ENCODE measurements around the gene SLC6A15. TPM values are rescaled to one million over a fixed set of nuclear protein-coding genes. Genes with fewer than 3 reads are reported as not detected.

SLC6A15 gene
- total and polyA plus RNA-seq, 5 experiments from 2014 or later = not detected

DNA sequence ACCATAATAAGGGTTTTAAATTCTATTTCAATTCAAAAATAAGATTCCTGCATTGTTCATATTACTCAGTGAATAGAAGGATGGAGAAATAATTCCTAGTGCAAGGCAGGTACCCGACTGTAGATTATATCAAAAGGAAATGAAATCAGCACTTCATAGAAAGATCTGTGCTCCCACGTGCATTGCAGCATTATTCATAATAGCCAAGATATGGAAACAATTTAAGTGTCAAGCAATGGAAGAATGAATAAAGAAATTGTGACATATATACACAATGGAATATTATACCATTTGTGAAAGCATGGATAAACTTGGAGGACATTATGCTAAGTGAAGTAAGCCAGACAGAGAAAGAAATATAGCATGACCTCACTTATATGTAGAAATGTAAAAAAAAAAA lies 53.8 kb downstream of the SLC6A15 start:
- H3K4me1 Mint-ChIP-seq = no peaks in the 10 kb centered on the region
- peaks cover 4 to 36% (median 10%) of the 10 kb centered on the region in 5 donors for H3K27me3 Mint-ChIP-seq
- H3K4me3 Mint-ChIP-seq = no peak overlapping the region

GRCh38 chr12:84857525-84858208 lies 54.9 kb downstream of the SLC6A15 start:
- no peak for DNase-seq
- ATAC-seq = no peak
- Mint-ChIP-seq H3K4me1 (no peaks in the 10 kb centered on the region), H3K4me3 (no peak overlapping the region), H3K36me3 (no peaks in the 10 kb centered on the region), H3K27ac (no peak overlapping the region), H3K9me3 (peaks cover 0 to 1% (median 0%) of the 10 kb centered on the region in 9 donors), H3K27me3 (peaks cover 4 to 36% (median 10%) of the 10 kb centered on the region in 5 donors)
- POLR2A ChIA-PET = no interaction called here

More for the DNA sequence above, 53.8 kb downstream of the SLC6A15 start:
- no peaks in the 10 kb centered on the region for H3K36me3 Mint-ChIP-seq
- peaks cover 0 to 1% (median 0%) of the 10 kb centered on the region in 9 donors for H3K9me3 Mint-ChIP-seq
- DNase-seq (no peak), ATAC-seq (no peak)
- no peak overlapping the region for H3K27ac Mint-ChIP-seq
- POLR2A ChIA-PET = no interaction called here

GRCh38 chr12:84856156-84856900 lies 56.3 kb downstream of the SLC6A15 start:
- Mint-ChIP-seq H3K36me3 (no peaks in the 10 kb centered on the region), H3K27me3 (peaks cover 4 to 36% (median 10%) of the 10 kb centered on the region in 5 donors), H3K27ac (no peak overlapping the region), H3K4me3 (no peak overlapping the region), H3K4me1 (no peaks in the 10 kb centered on the region), H3K9me3 (peaks cover 0 to 1% (median 0%) of the 10 kb centered on the region in 9 donors)
- ATAC-seq (no peak), DNase-seq (no peak)
- POLR2A ChIA-PET = no interaction called here

DNA sequence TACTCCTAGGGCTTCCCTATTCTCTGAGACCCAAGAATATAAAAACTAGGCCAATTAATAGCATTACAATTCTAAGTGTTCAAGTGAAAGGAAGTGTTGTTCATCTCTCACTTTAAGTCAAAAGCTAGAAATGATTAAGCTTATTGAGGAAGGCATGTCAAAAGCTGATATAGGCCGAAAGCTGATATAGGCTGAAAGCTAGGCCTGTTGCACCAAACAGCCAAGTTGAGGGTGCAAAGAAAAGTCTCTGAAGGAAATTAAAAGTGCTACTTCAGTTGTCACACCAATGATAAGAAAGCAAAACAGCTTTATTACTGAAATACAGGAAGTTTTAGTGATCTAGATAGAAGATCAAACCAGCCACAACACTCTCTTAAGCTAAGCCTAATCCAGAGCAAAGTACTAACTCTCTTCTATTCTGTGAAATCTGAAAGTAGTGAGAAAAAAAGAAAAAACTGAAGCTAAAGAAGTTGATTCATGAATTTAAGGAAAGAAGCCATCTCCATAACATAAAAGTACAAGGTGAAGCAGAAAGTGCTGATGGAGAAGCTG lies 68.9 kb downstream of the SLC6A15 start:
- Mint-ChIP-seq H3K4me3 (no peak overlapping the region), H3K9me3 (no peaks in the 10 kb centered on the region), H3K36me3 (no peaks in the 10 kb centered on the region), H3K27ac (peak overlapping the region in 1 of 10 donors; percentile 18), H3K27me3 (peaks cover 2 to 6% (median 4%) of the 10 kb centered on the region in 5 donors), H3K4me1 (peaks cover 0 to 2% (median under 1%) of the 10 kb centered on the region in 4 donors)
- ATAC-seq (no peak), DNase-seq (no peak)
- POLR2A ChIA-PET = no interaction called here

GRCh38 chr12:84842406-84843013 lies 70.1 kb downstream of the SLC6A15 start:
- POLR2A ChIA-PET = no interaction called here
- H3K4me3 Mint-ChIP-seq = no peak overlapping the region
- DNase-seq (peak in 2 of 10 donors; percentile 10 to 20), ATAC-seq (no peak)
- H3K27ac Mint-ChIP-seq = no peak overlapping the region
- H3K9me3 Mint-ChIP-seq = no peaks in the 10 kb centered on the region
- H3K4me1 Mint-ChIP-seq = peaks cover 0 to 2% (median under 1%) of the 10 kb centered on the region in 4 donors
- peaks cover under 1 to 9% (median 2%) of the 10 kb centered on the region in 5 donors for H3K27me3 Mint-ChIP-seq
- H3K36me3 Mint-ChIP-seq = no peaks in the 10 kb centered on the region

DNA sequence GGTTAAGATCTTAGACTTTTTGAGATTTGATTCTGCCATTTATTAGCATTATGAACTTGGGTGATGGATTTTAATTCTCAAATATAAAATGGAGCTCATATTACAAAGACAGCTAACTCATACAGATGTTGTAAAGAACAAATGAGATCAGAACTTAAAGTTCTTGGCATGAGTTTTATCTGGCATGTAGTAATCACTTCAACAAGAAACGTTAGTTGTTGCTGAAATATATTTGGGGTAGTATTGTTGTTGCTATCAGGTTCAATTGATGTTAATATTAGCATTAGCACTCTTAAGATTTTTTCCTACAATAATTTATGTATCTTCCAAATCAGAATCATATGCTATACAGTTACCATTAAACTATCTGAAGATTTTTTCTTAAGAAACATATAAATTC lies 71.0 kb downstream of the SLC6A15 start:
- DNase-seq (no peak), ATAC-seq (no peak)
- no peaks in the 10 kb centered on the region for H3K36me3 Mint-ChIP-seq
- H3K27ac Mint-ChIP-seq = no peak overlapping the region
- H3K9me3 Mint-ChIP-seq = no peaks in the 10 kb centered on the region
- H3K27me3 Mint-ChIP-seq = peaks cover 0 to 12% (median 2%) of the 10 kb centered on the region in 5 donors
- POLR2A ChIA-PET = no interaction called here
- no peak overlapping the region for H3K4me3 Mint-ChIP-seq
- peaks cover 0 to 2% (median under 1%) of the 10 kb centered on the region in 4 donors for H3K4me1 Mint-ChIP-seq

GRCh38 chr12:84840356-84840755 lies 72.2 kb downstream of the SLC6A15 start:
- POLR2A ChIA-PET = no interaction called here
- H3K4me1 Mint-ChIP-seq = peaks cover 0 to 2% (median under 1%) of the 10 kb centered on the region in 4 donors

GRCh38 chr12:84826925-84827324 lies 85.7 kb downstream of the SLC6A15 start:
- ATAC-seq = no peak
- Mint-ChIP-seq H3K4me3 (no peak overlapping the region), H3K4me1 (no peaks in the 10 kb centered on the region), H3K27ac (no peak overlapping the region), H3K36me3 (no peaks in the 10 kb centered on the region), H3K27me3 (peaks cover 0 to 20% (median 6%) of the 10 kb centered on the region in 5 donors), H3K9me3 (no peaks in the 10 kb centered on the region)
- POLR2A ChIA-PET = no interaction called here
- no peak for DNase-seq

More at GRCh38 chr12:84840356-84840755, 72.2 kb downstream of the SLC6A15 start:
- Mint-ChIP-seq H3K36me3 (no peaks in the 10 kb centered on the region), H3K4me3 (no peak overlapping the region), H3K27ac (no peak overlapping the region), H3K9me3 (no peaks in the 10 kb centered on the region), H3K27me3 (peaks cover 0 to 12% (median 1%) of the 10 kb centered on the region in 5 donors)
- ATAC-seq = no peak
- DNase-seq = no peak

GRCh38 chr12:84825149-84825548 lies 87.5 kb downstream of the SLC6A15 start:
- POLR2A ChIA-PET = no interaction called here
- DNase-seq = no peak
- no peaks in the 10 kb centered on the region for H3K36me3 Mint-ChIP-seq

GRCh38 chr12:84822525-84822924 lies 90.1 kb downstream of the SLC6A15 start:
- H3K4me1 Mint-ChIP-seq = no peaks in the 10 kb centered on the region
- no peak overlapping the region for H3K27ac Mint-ChIP-seq
- H3K4me3 Mint-ChIP-seq = no peak overlapping the region
- H3K27me3 Mint-ChIP-seq = peaks cover 0 to 8% (median 1%) of the 10 kb centered on the region in 5 donors
- POLR2A ChIA-PET = no interaction called here
- H3K9me3 Mint-ChIP-seq = no peaks in the 10 kb centered on the region
- no peaks in the 10 kb centered on the region for H3K36me3 Mint-ChIP-seq
- DNase-seq = no peak
- ATAC-seq = no peak

More at GRCh38 chr12:84825149-84825548, 87.5 kb downstream of the SLC6A15 start:
- no peaks in the 10 kb centered on the region for H3K4me1 Mint-ChIP-seq
- ATAC-seq = no peak
- no peak overlapping the region for H3K4me3 Mint-ChIP-seq
- H3K27ac Mint-ChIP-seq = no peak overlapping the region
- H3K27me3 Mint-ChIP-seq = peaks cover 0 to 20% (median 6%) of the 10 kb centered on the region in 5 donors
- H3K9me3 Mint-ChIP-seq = no peaks in the 10 kb centered on the region

DNA sequence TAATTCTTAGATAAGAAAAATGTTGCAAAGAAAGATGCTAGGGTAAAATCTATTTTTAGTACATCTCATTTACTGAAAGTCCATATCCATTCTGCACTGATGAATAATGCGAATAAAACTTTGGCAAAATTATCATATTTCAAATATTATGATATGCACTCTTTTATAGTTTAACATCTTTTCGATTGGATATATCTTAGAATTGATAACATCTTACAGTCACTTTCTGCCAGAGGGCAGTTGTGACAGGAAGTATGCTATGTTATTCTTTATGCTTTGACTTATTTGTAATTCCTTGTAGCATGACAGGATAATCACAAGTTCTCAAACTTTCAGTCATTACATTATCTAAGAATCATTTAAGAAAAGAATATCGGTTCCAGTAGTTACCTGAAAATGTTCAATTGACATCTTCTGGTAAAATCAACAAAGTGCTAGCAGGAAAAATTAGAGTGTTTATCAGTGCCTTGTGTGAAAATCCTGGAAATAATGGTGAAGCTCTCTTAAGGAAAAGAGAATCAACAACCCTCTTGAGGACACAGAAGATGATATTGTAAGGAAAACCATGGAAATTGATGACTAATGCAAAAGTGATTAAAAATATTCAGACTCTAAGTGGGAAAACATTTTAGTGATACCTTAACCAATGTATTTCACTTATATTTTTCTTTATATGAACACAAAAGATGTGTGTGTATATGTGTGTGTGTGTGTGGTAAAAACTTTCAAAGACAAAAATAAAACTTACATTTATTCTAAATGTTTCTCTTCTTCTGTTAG lies 95.5 kb downstream of the SLC6A15 start:
- ATAC-seq (no peak), DNase-seq (no peak)
- POLR2A ChIA-PET = no interaction called here
- Mint-ChIP-seq H3K36me3 (no peaks in the 10 kb centered on the region), H3K27me3 (peaks cover 0 to 9% (median 1%) of the 10 kb centered on the region in 5 donors), H3K4me1 (no peaks in the 10 kb centered on the region), H3K27ac (no peak overlapping the region), H3K4me3 (no peak overlapping the region), H3K9me3 (no peaks in the 10 kb centered on the region)

GRCh38 chr12:84814664-84815245 lies 97.8 kb downstream of the SLC6A15 start:
- Mint-ChIP-seq H3K36me3 (no peaks in the 10 kb centered on the region), H3K4me1 (no peaks in the 10 kb centered on the region), H3K9me3 (no peaks in the 10 kb centered on the region), H3K27me3 (peaks cover 0 to 9% (median 1%) of the 10 kb centered on the region in 5 donors), H3K27ac (no peak overlapping the region), H3K4me3 (no peak overlapping the region)
- POLR2A ChIA-PET = no interaction called here
- no peak for ATAC-seq
- no peak for DNase-seq
